GM12874 (cell line): ENCODE measurements around the gene RIMBP2.

Source experiments
- CTCF ChIP-seq: IDR thresholded peaks from 2 replicates; pipeline ENCODE4 v1.5.1; 2011; ENCODE audit warnings: low read depth, mild to moderate bottlenecking, control low read depth, low read length, moderate library complexity; ENCODE audit not compliant: insufficient read depth

Gene RIMBP2

DNA sequence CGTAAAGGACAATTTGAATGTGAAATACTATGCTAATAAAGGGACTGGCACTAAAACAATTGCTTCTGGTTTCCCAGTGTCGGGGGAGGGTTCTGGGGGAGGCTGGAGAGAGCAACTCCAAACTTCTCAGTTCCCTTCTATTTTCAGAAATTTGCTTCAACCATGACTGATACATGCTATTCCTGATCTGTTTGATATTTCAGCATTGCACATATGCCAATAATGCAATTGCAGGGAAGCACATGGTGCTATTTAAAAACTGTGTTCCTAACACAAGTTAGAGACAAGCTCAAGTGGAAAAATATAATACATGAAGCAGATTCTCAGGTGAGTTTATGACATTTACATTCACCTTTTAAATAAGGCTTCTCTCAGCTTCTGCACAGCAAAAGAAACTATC is 188.9 kb downstream of the RIMBP2 start:
- TF ChIP-seq CTCF = no peak

GRCh38 chr12:130526813-130527212 is 189.3 kb downstream of the RIMBP2 start:
- no peak for TF ChIP-seq CTCF

DNA sequence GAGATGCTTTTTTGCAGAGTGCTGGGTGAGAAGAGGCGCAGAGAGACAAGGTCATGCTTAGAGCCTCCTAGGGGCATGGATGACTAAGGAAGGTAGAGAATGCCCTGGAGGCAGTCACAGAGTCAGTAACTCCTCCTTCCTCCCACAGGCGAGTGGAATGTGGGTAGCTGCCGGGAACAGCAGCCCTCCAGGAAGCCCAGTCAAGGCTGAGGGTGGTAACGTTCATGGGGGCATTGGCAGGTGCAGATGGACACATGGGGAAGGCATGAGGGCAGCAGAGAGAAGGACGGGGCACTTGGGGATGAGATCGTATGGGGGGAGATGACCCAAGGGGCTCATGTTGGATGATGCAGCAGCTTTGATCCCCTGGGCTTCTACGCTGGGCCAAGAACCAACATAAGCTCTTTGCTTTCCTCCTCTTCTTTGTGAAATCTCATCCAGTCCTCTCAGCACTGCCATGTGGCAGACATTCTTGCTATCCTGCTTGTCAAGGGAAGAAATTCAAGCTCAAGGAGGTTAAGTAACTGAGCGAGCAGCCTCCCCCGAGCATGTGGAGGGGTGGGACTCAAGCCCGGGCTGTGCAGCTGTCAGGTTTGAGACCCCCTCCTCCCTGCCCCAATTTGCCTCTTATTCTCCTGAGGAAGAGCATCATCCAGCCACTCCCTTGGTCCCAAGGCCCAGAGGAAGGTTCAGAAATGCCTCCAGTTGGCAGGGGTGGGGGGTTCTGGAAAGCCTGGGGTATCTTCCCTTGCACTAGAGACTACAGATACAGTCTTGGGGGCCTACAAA is 190.5 kb downstream of the RIMBP2 start:
- TF ChIP-seq CTCF = no peak

DNA sequence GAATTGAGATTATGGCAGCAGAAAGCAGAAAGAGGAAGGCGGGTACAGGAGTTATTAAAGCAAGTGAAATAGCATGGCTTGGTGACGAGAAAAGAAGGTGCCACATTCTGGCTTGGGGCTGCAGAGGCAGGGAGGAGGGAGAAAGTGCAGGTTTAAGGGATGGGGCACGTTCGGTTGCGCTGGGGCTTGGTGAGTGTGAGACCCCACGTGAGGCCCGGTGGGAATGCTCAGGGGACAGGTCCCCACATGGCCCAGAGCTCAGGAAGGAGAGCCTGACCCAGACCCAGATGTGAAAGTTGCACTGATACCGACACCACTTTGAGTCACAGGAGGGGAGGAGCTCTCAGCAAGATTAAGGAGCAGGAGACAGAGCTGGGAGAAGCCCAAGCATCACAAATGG is 191.3 kb downstream of the RIMBP2 start:
- TF ChIP-seq CTCF = no peak

DNA sequence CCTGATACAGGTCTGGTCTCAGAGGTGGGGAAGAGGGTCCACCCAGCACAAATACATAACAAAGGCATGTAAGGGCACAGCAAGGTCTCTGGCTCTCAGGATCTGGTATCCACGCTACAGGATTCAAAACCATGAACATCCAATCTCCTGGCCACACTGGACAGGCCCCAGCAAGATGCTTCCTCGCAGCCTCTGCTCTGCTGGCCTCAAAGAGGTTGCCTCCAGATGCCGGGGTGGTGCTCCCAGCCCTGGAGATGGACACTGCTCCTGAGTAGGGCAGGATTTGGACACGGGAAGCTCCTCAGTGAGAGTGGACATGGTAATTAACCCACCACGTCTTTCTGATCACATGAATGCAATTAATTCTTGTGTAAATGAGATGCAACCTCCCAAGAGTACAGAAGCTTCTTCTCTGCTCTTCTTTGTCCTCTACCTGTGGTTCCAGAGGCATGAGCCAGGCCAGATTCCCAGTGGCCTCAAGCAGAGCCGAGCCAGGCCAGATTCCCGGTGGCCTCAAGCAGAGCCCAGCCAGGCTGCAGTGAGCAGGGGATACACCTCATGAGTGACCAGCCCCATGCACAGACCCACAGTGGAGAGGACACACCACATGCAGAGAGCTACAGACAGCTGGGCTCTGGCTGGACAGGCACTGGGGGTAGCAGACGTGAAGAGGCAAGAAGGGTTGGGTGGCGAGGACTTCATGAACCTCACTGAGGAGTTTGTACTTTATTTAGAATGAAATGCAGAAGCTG is 192.1 kb downstream of the RIMBP2 start:
- no peak for TF ChIP-seq CTCF

GRCh38 chr12:130523208-130523607 is 192.9 kb downstream of the RIMBP2 start:
- no peak for TF ChIP-seq CTCF

- no peak for TF ChIP-seq CTCF
These were observed 193.8 kb downstream of the RIMBP2 start for GRCh38 chr12:130522244-130522834.
